ENCODE data around the gene KRTAP10-5. TPM values are rescaled to one million over a fixed set of nuclear protein-coding genes. Genes with fewer than 3 reads are reported as not detected.

Gene KRTAP10-5
- total and polyA plus RNA-seq, 8 donors: not detected

DNA sequence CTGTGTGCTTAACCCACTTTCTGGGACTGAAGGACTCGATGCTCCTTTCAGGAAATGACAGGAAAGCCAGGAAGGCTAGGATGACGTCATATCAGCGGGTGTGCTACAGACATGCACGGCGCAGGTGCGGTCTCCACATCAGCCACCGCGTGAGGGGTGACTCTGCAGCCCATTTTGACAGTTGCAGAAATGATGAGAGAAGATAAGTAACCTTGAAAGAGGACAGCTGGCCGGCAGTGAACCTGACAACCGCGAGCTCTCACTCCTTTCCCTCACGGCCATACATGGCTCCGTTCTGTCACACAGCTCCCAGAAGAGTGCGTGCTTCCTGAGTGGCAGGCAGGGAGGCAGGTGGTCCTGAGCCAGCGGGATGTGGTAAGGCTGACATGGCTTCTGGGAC lies 1.7 kb upstream of the KRTAP10-5 start:
- 65 to 75% methylated on average over 15 of the region's 15 CpGs for WGBS, 2 donors
- FAIRE-seq: no peak
- no peak for TF ChIP-seq CTCF (IDR thresholded peaks at IDR 0.05)
- Histone ChIP-seq H3K4me3 (no peak overlapping the region), H3K4me1 (no peaks in the 10 kb centered on the region), H3K36me3 (no peaks in the 10 kb centered on the region), H3K9me3 (no peaks in the 10 kb centered on the region), H3K27me3 (peaks cover 0 to 11% (median 0%) of the 10 kb centered on the region in 4 donors), H3K27ac (no peak overlapping the region)
- intact Hi-C loops (cut with DNase I): no loop called here
- ATAC-seq: no peak
- no peak for DNase-seq

DNA sequence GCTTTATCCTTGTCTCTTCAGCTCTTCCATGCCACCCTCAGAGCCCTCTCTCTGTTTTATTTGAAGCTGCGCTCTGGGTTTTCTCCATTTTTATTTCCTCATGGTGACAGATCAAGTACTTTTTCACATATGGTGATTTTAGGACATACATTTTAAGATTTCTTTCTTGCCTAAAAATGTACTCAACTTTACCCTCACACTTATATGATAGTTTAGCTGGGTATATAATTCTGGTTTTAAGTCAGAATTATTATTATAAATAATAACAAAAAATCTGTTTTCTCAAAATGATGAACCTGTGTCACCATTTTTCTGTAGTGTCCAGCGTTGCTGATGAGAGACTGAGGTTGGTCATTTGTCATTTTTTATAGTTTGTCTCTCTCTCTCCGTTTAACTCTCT lies 754 bp upstream of the KRTAP10-5 start:
- no peak for ATAC-seq

DNA sequence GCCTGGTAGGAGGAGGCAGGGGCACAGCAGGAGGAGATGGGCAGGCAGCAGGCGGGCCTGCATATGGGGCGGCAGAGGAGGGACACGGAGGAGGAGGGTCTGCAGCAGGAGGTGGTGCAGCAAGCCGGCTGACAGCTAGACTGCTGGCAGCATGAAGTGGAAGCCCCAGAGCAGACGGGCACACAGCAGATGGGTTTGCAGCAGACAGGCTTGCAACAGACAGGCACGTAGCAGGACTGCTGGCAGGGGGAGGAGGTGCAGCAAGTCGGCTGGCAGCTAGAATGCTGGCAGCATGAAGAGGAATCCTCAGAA lies 615 bp downstream of the KRTAP10-5 start:
- WGBS, 2 donors: 48 to 53% methylated on average over 7 of the region's 7 CpGs
- no peaks in the 10 kb centered on the region for H3K36me3 ChIP-seq
- TF ChIP-seq CTCF (IDR thresholded peaks at IDR 0.05): no peak
- DNase-seq (no peak), ATAC-seq (no peak), FAIRE-seq (no peak)
- no peaks in the 10 kb centered on the region for H3K9me3 ChIP-seq
- intact Hi-C loops (cut with DNase I): no loop called here
- no peak overlapping the region for H3K27ac ChIP-seq
- no peaks in the 10 kb centered on the region for H3K4me1 ChIP-seq
- peaks cover 0 to 5% (median 0%) of the 10 kb centered on the region in 4 donors for H3K27me3 ChIP-seq
- no peak overlapping the region for H3K4me3 ChIP-seq

More for the DNA sequence above, 754 bp upstream of the KRTAP10-5 start:
- no peak for TF ChIP-seq CTCF (IDR thresholded peaks at IDR 0.05)
- WGBS, 2 donors: 78 to 86% methylated on average over 3 of the region's 3 CpGs
- Histone ChIP-seq H3K4me3 (no peak overlapping the region), H3K9me3 (no peaks in the 10 kb centered on the region), H3K36me3 (no peaks in the 10 kb centered on the region), H3K27ac (no peak overlapping the region), H3K27me3 (peaks cover 0 to 10% (median 0%) of the 10 kb centered on the region in 4 donors), H3K4me1 (no peaks in the 10 kb centered on the region)
- intact Hi-C loops (cut with DNase I): no loop called here
- DNase-seq (no peak), FAIRE-seq (no peak)

DNA sequence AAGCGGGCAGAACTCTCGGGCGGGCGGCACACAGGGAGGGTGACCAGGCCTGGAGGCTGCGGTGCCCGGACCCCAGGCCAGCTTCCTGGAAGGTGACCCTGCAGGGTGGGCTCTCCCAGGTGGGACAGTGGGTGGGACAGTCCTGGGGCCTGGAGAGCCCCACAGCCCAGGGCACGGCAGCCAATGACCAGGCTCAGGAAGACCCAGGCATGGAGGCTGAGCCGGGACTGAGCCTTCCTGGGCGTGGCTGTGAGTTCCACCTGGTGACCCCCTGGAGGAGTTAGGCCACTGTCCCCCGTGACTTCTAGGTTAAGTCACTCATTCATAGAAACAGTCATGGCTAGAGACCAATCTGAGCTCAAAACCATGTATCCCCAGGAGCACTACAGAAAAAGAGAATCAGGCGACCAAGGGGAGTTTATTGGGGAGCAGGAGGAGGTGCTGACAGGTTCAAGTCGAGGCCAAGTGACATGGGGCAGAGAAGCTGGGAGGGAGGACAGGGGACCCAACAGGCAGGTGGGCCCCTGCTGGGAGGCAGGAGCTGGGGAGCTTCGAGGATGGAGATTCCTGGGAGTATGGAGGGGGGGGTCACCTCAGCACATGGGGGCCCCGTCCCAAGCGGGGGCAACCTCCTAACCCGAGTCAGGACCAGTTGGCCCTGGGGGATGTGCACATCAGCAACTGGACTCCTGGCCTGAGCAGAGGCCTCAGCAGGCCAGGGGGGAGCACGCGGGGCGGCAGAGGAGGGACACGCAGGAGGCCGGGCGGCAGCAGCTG lies 1.2 kb downstream of the KRTAP10-5 start:
- Histone ChIP-seq H3K27me3 (peaks cover 0 to 5% (median 0%) of the 10 kb centered on the region in 4 donors), H3K4me3 (no peak overlapping the region), H3K36me3 (no peaks in the 10 kb centered on the region), H3K9me3 (no peaks in the 10 kb centered on the region), H3K4me1 (no peaks in the 10 kb centered on the region), H3K27ac (no peak overlapping the region)
- intact Hi-C loops (cut with DNase I): no loop called here
- no peak for TF ChIP-seq CTCF (IDR thresholded peaks at IDR 0.05)
- DNase-seq (no peak), ATAC-seq (no peak), FAIRE-seq (no peak)
- 62 to 69% methylated on average over 12 to 22 of the region's 22 CpGs for WGBS, 2 donors

DNA sequence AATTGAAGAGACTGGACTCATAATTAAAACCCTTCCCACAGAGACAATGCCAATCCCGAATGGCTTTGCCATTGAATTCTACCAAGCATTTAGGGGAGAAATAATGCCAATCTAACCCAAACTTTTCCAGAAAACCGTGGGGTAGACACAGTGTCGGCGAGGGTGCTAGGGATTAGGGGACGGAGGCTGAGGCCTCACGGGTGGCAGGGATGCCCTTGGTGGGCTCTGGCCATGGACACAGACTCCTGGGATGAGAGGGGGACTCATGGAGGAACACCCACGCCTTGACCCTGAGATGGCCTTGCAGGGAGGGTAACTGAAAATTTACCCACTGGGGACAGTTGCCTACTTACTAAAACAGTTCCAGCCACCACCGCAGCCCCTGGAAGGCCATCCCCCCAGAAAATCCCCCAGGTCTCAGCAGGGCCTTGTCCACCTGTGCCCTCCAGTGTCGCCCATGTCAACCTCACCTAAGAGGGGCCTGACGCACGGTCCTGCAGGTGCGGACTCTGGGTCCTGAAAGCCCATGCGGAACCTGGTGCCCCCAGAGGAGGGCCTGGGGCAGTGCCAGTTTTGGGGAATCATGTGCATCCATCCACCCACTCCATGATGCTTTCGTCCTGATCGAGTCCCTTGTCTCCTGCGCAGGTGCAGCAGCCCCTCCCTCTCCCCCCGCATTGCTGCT lies 1.9 kb downstream of the KRTAP10-5 start:
- Histone ChIP-seq H3K27ac (no peak overlapping the region), H3K9me3 (no peaks in the 10 kb centered on the region), H3K4me3 (no peak overlapping the region), H3K27me3 (peaks cover 0 to 5% (median 0%) of the 10 kb centered on the region in 4 donors), H3K4me1 (no peaks in the 10 kb centered on the region), H3K36me3 (no peaks in the 10 kb centered on the region)
- intact Hi-C loops (cut with DNase I): no loop called here
- DNase-seq (no peak), FAIRE-seq (no peak), ATAC-seq (no peak)
- no peak for TF ChIP-seq CTCF (IDR thresholded peaks at IDR 0.05)
- WGBS, 2 donors: 84 to 90% methylated on average over 17 of the region's 17 CpGs

All from pancreas (tissue), 10 donors.